HFFc6 (cell line): ENCODE measurements around the gene PLSCR5. TPM values are rescaled to one million over a fixed set of nuclear protein-coding genes. Genes with fewer than 3 reads are reported as not detected.

Experiments
- DNase-seq: peaks from one replicate; pipeline ENCODE4 v3.0.0-alpha.2; 2018
- H3K27ac Mint-ChIP-seq: 2 replicates; pipeline ENCODE4 v1.8.0; 2020; ENCODE audit warnings: mild to moderate bottlenecking, mixed read lengths
- H3K27me3 Mint-ChIP-seq: 2 replicates; pipeline ENCODE4 v1.8.0; 2021; ENCODE audit warnings: mild to moderate bottlenecking, moderate library complexity, mixed read lengths; ENCODE audit not compliant: insufficient read depth
- H3K36me3 Mint-ChIP-seq: 2 replicates; pipeline ENCODE4 v1.8.0; 2021; ENCODE audit warnings: low read depth, mixed read lengths
- H3K4me1 Mint-ChIP-seq: 2 replicates; pipeline ENCODE4 v1.8.0; 2020; ENCODE audit warnings: low read depth, mixed read lengths
- H3K4me3 Mint-ChIP-seq: 2 replicates; pipeline ENCODE4 v1.8.0; 2020; ENCODE audit warnings: mild to moderate bottlenecking, moderate library complexity, mixed read lengths
- H3K9me3 Mint-ChIP-seq: 2 replicates; pipeline ENCODE4 v1.8.0; 2020; ENCODE audit warnings: mild to moderate bottlenecking, mixed read lengths
- total RNA-seq, 6 experiments: library from RNA; stranded (reverse); fragmentation: NEBNext Ultra II Directional; extraction: Animal tissue kit (Norgen Biotek cat#: 25700); gene quantifications; 2 replicates in 1 of 6; 3 replicates in 5 of 6; pipeline ENCODE4 v1.2.3, GENCODE V29; 2021
- TF ChIP-seq, protein P1 (sequence below): fragments of 200-600 bp; sonication (generic); IDR thresholded peaks from 2 replicates; pipeline ENCODE4 v1.5.0; 2021; ENCODE audit warnings: antibody characterized with exemption, mild to moderate bottlenecking

PLSCR5 gene
- total RNA-seq, 6 experiments from 2014 or later, result not detected

DNA sequence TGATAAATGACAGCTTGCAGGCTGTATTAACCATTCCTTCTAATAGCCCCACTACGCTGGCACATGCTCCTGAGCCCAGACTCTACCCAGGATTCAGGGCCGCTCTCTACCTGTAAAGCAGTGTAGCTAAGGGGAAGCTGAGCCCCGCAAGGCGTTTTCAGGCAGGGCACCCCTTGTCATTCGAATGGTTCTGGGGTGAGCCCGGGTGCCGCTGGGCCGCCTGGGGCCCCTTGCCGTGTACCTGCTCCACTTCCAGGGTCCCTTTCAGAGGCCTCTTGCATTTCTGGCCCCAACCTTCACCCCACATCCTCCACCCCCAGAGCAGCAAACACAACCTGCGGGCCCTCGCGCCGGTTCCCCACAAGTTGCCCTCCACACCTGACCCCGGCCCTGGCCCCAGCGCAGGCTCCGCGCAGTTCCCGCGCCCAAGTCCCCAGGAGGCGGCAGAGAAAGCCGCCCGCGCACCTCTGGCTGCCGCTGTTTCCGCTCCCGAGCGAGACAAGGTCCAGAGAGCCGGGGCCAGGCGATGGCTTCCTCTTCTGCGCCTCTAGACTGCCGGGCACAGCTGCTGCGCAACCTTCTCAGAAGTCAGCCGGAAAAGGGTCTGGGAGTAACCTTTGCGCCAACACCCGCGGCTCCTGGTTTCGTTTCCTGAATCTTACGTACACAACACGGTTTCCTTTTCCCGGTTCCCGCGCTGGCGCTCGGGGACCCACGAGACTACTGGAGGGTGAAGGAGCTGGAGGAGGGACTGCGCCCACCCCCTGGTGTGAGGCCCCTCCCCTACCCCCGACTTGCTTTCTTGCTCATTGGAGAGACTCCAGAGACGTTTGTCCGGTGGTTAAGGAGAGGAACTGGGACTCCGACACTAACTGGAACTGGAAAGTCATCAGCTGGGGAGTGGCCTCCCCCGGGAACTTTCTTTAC lies 60.9 kb downstream of the PLSCR5 start, which contains the start of gene PLSCR1:
TSS of gene PLSCR1 (minus strand) at position 606 of the 927 bp plus-strand sequence. CDS start 8,055 bp downstream, outside the sequence.
- no peaks in the 10 kb centered on the region for H3K36me3 Mint-ChIP-seq

DNA sequence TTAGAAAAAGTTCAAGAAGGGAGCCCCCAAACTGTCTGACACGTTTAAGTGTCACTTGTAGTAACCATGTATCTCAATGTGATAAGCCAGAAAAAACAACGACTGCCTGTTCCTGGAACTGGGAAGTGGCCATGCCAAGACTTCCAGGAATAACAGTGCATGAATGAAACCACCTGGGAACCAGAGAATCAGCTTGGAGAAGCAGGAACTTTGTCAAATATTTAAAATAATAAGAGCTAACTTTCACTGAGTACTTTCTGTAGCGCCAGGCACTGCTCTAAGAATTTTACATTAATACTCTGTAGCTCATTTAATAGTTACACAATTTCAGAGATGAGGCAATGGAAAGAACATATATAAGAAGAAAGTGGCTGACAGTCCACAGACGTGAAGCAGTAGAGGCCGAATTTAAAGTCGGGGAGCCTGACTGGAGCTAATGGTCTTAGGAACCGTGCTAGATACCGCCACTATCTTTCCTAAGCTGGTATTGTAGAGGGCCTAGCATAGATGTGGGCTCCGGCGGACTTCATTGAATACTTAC lies 61.6 kb downstream of the PLSCR5 start:
- Mint-ChIP-seq H3K4me1 (peaks cover 31% of the 10 kb centered on the region), H3K36me3 (no peaks in the 10 kb centered on the region)
- DNase-seq, result no peak

More for the DNA sequence above, 60.9 kb downstream of the PLSCR5 start, which contains the start of gene PLSCR1:
- Mint-ChIP-seq H3K4me1 (peaks cover 31% of the 10 kb centered on the region), H3K27ac (peak within 1 kb of the TSS; percentile 97), H3K4me3 (peak within 1 kb of the TSS; percentile 94), H3K9me3 (no peaks in the 10 kb centered on the region), H3K27me3 (no peaks in the 10 kb centered on the region; the same call in 1 of the 2 replicates)
- TF ChIP-seq, protein P1, sequence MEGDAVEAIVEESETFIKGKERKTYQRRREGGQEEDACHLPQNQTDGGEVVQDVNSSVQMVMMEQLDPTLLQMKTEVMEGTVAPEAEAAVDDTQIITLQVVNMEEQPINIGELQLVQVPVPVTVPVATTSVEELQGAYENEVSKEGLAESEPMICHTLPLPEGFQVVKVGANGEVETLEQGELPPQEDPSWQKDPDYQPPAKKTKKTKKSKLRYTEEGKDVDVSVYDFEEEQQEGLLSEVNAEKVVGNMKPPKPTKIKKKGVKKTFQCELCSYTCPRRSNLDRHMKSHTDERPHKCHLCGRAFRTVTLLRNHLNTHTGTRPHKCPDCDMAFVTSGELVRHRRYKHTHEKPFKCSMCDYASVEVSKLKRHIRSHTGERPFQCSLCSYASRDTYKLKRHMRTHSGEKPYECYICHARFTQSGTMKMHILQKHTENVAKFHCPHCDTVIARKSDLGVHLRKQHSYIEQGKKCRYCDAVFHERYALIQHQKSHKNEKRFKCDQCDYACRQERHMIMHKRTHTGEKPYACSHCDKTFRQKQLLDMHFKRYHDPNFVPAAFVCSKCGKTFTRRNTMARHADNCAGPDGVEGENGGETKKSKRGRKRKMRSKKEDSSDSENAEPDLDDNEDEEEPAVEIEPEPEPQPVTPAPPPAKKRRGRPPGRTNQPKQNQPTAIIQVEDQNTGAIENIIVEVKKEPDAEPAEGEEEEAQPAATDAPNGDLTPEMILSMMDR, result no peak
- peak; percentile 92 for DNase-seq

DNA sequence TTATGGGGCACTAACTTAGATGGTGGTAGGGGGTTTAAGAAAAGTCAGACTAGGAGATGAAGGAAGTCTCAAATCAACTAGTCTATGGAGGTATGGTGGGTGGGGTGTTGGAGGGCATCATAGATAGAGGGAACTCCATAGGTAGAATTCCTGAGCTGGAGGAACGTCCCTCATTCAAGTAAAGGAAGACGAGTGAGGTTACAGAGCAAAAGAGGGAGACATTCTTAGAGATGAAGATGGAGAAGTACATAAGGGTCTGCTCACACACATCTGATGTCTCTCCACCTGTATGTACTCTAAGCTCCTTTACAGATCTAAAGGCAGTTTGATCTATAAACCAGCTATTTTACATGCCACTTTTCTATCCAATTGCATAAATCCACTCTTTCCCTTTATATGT lies 62.2 kb downstream of the PLSCR5 start:
- peak overlapping the region; percentile 97 for H3K27ac Mint-ChIP-seq
- H3K4me1 Mint-ChIP-seq, result peaks cover 31% of the 10 kb centered on the region
- no peak for DNase-seq
- no peaks in the 10 kb centered on the region; the same call in 1 of the 2 replicates for H3K27me3 Mint-ChIP-seq
- peak overlapping the region; percentile 94 for H3K4me3 Mint-ChIP-seq
- no peaks in the 10 kb centered on the region for H3K36me3 Mint-ChIP-seq
- TF ChIP-seq, protein P1, result no peak
- H3K9me3 Mint-ChIP-seq, result no peaks in the 10 kb centered on the region

More for the DNA sequence above, 61.6 kb downstream of the PLSCR5 start:
- TF ChIP-seq, protein P1, result no peak
- H3K4me3 Mint-ChIP-seq, result peak overlapping the region; percentile 94
- peak overlapping the region; percentile 97 for H3K27ac Mint-ChIP-seq
- no peaks in the 10 kb centered on the region for H3K9me3 Mint-ChIP-seq
- no peaks in the 10 kb centered on the region; the same call in 1 of the 2 replicates for H3K27me3 Mint-ChIP-seq

DNA sequence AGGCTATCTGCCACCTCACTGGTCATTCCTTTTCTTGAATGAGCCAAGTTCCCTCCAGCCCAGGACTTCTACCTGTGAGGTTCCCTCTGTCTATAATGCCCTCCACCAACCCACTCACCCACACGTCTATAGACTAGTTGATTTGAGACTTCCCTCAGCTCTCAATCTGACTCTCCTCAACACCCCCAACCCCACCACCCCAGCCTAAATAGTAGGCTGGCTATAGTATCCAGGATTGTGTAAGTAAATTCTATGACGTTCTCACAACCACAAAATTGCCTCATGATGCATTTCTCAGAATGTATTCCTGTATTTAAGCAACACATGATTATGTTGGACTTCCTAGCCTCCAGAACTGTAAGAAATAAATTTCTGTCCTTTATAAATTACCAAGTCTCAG lies 63.0 kb downstream of the PLSCR5 start:
- Mint-ChIP-seq H3K27me3 (no peaks in the 10 kb centered on the region; the same call in 1 of the 2 replicates), H3K36me3 (peaks cover 5% of the 10 kb centered on the region; the same call in 1 of the 2 replicates), H3K27ac (no peak overlapping the region; the same call in 1 of the 2 replicates), H3K4me1 (peaks cover 34% of the 10 kb centered on the region), H3K9me3 (no peaks in the 10 kb centered on the region), H3K4me3 (peak overlapping the region; percentile 6; the same call in 1 of the 2 replicates)
- DNase-seq, result no peak
- TF ChIP-seq, protein P1, result no peak

DNA sequence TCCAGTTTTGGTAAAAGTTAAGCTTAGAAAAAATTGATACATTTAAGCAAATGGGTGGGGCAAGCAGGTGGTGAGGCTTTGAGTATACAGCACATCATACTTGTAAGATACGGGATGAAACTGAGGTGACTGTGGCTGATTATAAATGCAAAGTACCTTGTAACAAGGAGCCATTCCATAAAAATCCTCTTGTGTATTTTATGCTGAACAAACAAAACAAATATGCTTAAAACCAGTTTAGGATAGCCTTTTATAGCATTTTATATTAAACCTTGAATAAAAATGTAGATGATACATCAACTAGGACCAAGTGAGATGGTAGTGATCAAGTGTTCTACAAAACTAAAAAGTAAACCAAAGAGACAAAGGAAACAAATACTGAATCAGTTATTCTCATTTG lies 64.2 kb downstream of the PLSCR5 start:
- DNase-seq, result no peak
- no peak overlapping the region for H3K27ac Mint-ChIP-seq
- H3K4me1 Mint-ChIP-seq, result peaks cover 24% of the 10 kb centered on the region
- H3K9me3 Mint-ChIP-seq, result no peaks in the 10 kb centered on the region
- H3K27me3 Mint-ChIP-seq, result no peaks in the 10 kb centered on the region; the same call in 1 of the 2 replicates
- peaks cover 6% of the 10 kb centered on the region; the same call in 1 of the 2 replicates for H3K36me3 Mint-ChIP-seq
- TF ChIP-seq, protein P1, result no peak
- H3K4me3 Mint-ChIP-seq, result no peak overlapping the region
